Measurements from ENCODE around the gene PTPRM.

The PTPRM gene

GRCh38 chr18:8299054-8299980, 732.2 kb downstream of the PTPRM start:
- FAIRE-seq, result no peak

GRCh38 chr18:8300751-8301410, 733.8 kb downstream of the PTPRM start:
- FAIRE-seq, result no peak

DNA sequence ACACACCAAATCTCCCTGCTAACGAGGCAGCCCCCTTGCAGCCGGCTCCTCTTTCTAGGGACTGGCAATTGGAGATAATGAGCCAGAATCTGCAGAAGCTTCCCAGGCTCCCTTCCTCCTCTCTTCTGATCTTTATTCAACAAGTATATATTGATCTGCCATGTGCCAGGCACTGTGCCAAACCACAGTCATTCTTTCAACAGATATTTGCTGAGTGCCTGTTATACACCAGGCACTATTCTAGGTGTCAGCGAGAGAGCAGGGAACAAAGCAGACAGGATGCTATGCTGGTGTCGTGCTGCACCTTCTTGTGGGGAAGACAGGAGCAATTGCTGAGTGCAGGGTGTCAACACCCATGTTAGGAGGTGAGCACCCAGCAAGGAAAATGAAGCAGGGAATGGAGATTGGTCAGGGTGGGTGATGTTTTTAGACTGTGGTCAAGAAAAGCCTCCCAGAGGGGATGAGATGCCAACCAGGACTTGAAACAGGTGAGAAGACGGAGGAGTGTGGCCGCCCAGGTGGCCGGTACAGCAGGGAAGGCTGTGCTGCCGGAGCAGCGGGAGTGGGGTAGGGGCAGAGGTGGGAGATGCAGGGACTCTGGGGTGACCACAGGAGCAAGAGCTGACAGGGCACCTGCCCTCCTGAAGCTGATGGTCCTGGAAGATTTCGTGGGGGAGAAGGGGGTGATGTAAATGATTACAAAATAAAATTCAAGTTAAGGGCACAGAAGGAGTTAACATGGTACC, 734.5 kb downstream of the PTPRM start:
- FAIRE-seq, result no peak

DNA sequence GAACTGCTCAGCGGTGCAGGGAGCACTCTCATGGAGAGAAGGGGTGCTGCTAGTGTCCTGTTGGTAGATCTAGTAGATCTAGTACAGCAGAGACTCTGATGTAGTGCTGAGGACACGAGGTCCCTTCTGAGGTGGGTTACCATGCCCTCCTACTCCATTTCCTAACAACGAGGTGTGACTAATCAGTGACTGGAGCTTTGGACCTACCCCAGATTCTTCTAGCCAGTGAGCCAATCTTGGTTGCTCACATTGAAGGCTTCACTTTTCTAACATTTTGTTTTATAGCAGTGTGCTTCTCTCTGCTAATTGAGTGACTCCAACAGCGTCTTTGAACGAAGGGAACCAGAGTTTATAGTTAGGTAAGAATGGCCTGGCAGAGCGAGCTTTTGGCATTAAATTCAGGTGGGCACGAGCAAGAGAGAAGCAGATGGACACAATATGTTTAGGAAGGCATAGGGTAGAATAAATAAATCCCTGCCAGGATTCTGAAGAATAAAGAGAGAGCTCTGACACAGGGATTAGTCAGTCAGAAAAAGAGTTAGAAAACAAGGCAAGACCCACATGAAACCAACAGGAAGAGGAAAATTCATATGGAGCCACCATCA, 736.1 kb downstream of the PTPRM start:
- FAIRE-seq, result no peak

DNA sequence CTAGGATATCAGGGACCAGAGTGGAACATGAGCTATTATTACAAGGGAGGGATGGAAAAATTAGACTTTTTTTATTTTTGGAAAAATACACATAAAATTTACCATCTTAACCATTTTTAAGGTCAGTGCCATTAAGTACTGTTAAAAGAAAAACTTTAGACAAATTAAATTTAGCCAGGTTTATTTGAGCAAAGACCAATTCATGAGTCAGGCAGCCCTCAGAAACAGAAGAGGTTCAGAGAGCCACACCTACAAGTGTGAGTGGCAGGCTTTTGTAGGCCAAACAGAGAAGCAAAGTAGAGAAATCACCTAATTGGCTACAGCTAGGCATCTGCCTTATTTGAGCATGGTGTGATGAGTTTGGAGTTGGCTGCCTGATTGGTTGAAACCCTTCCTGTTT, 740.8 kb downstream of the PTPRM start:
- FAIRE-seq, result no peak

GRCh38 chr18:8313043-8313442, 745.9 kb downstream of the PTPRM start:
- FAIRE-seq, result no peak

- FAIRE-seq, result no peak
These were observed 747.0 kb downstream of the PTPRM start for GRCh38 chr18:8314124-8314523.

DNA sequence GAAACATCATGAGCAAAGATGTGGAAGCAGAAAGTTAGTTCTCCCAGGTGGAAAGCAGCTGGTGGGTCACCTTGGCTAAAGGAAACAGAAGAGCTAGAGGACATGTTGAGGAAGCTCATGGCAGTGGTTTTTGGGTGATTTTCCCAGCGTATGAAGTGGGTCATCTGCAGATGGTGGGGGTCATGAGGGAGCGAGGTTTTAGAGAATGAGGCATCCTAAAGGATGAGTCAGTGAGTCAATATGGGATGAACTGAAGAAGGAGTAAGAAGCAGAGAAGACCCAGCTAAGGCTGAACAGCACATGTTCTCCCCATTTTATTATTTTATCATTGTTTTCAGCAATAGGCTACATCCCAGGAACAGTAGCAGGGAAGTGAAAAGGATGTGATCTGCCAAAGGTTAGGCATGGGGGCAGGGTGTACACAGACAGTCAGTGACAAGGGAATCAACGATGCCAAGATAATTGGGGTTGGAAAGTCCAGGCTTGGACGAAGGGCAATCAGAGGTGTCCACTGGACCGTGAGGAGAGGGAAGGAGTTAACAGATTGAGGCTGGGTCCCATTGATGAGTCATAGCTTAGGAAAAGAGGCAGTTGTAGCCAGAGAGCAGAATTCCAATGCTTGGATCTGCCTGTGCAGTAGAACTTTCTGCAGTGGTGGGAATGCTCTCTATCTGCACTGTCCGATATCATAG, 752.8 kb downstream of the PTPRM start:
- no peak for FAIRE-seq

- no peak for FAIRE-seq
These were observed 755.4 kb downstream of the PTPRM start for GRCh38 chr18:8322486-8322885.

- no peak for FAIRE-seq
These were observed 757.4 kb downstream of the PTPRM start for GRCh38 chr18:8324343-8325065.

DNA sequence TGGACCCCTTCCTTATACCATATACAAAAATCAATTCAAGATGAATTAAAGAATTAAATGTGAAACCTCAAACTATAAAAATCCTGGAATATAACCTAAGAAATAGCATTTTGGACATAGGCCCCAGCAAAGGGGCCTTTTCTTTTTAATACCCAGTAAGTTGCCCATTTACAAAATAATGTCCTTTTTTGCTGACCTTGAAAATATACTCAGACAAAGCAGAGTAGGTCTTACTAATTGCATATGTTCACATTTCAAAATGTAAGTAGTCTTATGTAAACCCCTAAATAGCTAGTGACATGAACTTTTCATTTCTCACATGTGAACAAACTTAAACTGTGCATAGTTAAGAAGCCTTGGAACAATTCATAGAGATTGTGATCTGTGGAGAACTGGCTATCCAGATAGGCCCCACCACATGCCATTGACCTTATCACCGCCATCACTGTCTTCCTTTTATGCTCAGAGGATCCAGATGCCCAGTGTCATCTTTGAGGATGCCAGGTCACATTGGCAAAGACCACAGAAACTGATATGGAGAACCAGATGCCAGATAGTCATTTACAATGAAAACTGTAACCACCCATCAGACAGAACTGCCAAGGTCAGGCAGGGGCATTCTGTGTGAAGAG, 759.8 kb downstream of the PTPRM start:
- no peak for FAIRE-seq

DNA sequence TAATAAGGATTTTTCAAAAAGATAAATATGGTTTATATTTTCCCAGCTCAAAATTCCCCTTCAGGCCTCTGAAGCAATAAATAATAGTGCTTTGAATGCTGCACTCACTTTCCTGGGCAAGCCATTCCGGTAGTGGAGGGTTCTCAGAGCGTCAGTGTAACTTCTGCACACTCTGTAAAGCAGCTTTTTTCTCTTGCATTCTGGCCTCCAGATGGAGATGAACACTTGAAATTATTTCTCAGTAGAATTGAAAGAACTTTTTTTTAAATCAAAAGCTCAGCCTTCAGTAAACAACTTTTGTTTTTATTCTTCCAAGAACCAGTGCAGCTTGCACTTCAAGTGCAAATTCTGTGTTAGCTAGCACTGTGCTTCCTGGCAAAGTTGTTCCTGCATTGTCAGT, 761.0 kb downstream of the PTPRM start:
- no peak for FAIRE-seq

GRCh38 chr18:8329186-8329771, 762.2 kb downstream of the PTPRM start:
- FAIRE-seq, result no peak

DNA sequence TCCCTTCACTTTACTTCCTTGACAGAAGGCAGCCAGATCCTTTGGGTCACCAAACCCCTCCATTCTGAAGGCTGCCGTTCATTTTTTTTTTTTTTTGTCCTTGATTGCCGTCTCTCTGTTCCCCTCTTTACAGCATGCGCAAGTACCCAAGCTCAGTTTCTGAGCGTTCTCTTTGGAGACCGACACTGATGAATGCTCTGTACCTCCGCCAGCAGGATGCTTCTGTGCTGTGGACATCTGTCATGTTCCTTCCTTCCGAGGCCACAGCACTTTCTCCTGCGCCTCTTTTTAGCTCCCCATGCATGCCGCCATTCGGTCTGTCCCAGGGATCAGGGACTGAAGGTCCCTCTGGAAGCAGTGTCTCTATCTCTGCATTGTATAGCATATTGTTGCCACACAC, 763.5 kb downstream of the PTPRM start:
- FAIRE-seq, result no peak

DNA sequence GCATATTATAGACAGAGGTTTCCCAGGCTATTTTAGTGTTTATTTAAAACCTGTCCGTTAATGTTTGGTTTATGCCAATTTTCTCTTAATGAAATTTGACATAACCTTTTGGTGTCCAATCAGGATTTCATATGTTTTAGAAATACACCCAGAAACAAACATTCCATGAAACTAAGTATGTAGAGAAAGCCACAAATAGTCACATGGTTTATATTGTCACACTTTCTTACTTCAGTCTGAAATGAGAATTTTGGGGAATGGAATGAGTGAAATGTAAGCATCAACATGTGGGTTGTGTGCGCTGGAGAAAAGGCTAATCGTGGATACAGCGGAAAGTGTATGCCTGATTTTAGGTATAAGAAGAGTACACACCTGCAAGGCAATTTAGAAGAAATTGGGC, 765.2 kb downstream of the PTPRM start:
- FAIRE-seq, result no peak

DNA sequence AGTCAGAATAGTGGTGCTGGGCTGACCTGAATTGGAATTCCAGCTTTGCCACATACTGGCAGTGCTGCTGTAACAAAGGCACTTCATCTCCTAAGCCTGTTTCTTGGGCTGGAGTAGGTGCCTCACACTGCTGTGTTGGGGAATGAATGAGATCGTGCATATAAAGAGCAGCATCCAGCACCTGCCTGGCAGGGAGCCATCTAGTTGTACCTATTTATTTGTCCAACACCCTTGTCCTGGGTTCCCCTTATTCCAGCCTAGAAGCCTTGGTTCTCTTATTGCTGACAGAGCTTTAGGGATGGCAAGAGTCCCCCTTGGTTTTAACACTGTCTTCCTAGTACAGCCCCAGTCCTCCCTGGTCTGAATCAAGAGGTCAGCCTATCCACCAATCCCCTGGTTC, 766.8 kb downstream of the PTPRM start:
- no peak for FAIRE-seq

- no peak for FAIRE-seq
These were observed 770.1 kb downstream of the PTPRM start for GRCh38 chr18:8337211-8337610.

DNA sequence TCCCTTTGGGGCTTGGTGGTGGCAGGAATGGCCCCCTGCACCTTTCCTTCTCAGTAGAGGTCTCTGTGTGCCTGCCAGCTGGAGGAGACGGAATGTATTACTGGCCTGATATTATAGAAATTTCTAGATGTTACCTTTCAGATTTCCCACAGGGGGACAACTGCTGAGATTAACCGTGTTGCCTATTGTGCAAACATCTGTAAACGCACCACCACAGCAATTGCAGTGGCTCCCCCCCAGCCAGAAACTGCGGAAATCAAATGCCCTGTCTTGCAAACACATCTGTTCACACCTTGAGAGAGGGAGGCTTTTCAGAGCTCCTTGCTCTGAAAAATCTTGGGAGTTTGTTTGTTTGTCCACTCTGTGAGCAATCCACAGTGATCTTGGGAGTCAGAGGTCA, 772.1 kb downstream of the PTPRM start:
- no peak for FAIRE-seq

DNA sequence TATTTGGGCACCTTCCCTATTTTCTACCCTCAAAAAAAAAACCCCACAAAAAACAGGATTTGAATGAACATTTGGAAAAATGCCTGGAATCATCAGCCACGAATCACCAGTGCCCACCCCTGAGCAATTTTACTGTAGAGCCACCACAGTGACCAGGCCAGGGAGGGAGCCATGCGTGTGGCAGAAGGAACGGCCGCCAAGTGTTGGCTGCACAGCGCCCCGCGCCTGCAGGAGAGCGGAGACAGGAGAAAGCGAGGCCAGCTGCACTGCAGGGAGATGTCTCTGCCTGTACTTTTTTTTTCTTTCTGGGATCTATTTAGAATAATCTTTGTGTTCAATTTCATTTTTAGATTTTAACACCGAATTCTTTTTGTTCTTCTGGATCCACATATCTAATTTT, 772.8 kb downstream of the PTPRM start:
- no peak for FAIRE-seq

GRCh38 chr18:8341481-8342230, 774.5 kb downstream of the PTPRM start:
- no peak for FAIRE-seq
